HEK293 (cell line): ENCODE results near the gene RD3L.
"Not testable (repeated sequence)": the region's sequence is repeated elsewhere in the genome, so short reads cannot be mapped to it uniquely, and the experiment has no call there.

Experiments used
- CTCF ChIA-PET: fragments of 350-600 bp; formaldehyde crosslinking; extraction: SDS; loops from one replicate; lab custom pipeline; 2021; ENCODE audit warnings: antibody characterized with exemption; lab: Yijun Ruan, JAX
- POLR2A ChIA-PET: fragments of 300-600 bp; formaldehyde crosslinking; extraction: SDS; loops from one replicate; lab custom pipeline; 2020; ENCODE audit warnings: antibody characterized with exemption, inconsistent platforms; lab: Yijun Ruan, JAX
- H3K27ac ChIP-seq: fragments of 200-500 bp; sonication (Bioruptor generic); 2 replicates; pipeline ENCODE4 v1.5.1; 2014; ENCODE audit warnings: low read depth, low read length, control low read depth, inconsistent platforms; ENCODE audit errors: extremely low read depth
- H3K36me3 ChIP-seq, 2 experiments: fragments of 200-500 bp in 1 of 2; sonication (Bioruptor generic) in 1 of 2; 1 replicate in 1 of 2; 2 replicates in 1 of 2; pipeline ENCODE4 v1.5.1; 2014 to 2017; ENCODE audit warnings: inconsistent platforms in 2 of 2, low read length in 2 of 2; ENCODE audit not compliant: control insufficient read depth in 2 of 2, insufficient read depth in 1 of 2
- H3K4me1 ChIP-seq: fragments of 200-500 bp; sonication (Bioruptor generic); 2 replicates; pipeline ENCODE4 v1.5.1; 2014; ENCODE audit warnings: mild to moderate bottlenecking, low read length, inconsistent platforms; ENCODE audit not compliant: control insufficient read depth, insufficient read depth
- H3K4me3 ChIP-seq: 2 replicates; pipeline ENCODE4 v1.5.1; 2011; ENCODE audit warnings: low read depth, mild to moderate bottlenecking, control low read depth, low read length, moderate library complexity
- H3K9me3 ChIP-seq: fragments of 200-500 bp; sonication (Bioruptor generic); 2 replicates; pipeline ENCODE4 v1.5.1; 2014; ENCODE audit warnings: low read depth, low read length, inconsistent platforms; ENCODE audit not compliant: control insufficient read depth, insufficient read depth
- CTCF ChIP-seq: fragments of 450-650 bp; formaldehyde crosslinking; IDR thresholded peaks from 2 replicates; pipeline ENCODE4 v1.5.1; 2016; ENCODE audit warnings: missing biosample characterization, missing genetic modification characterization
- FEZF1 ChIP-seq: fragments of 450-650 bp; formaldehyde crosslinking; IDR thresholded peaks from 2 replicates; pipeline ENCODE4 v1.5.1; 2016; ENCODE audit warnings: missing biosample characterization, missing genetic modification characterization
- GLI4 ChIP-seq: fragments of 450-650 bp; formaldehyde crosslinking; IDR thresholded peaks from 2 replicates; pipeline ENCODE4 v1.5.1; 2016; ENCODE audit warnings: missing biosample characterization, missing genetic modification characterization
- MYNN ChIP-seq: fragments of 450-650 bp; formaldehyde crosslinking; IDR thresholded peaks from 2 replicates; pipeline ENCODE4 v1.5.1; 2016; ENCODE audit warnings: missing biosample characterization, missing genetic modification characterization, borderline replicate concordance
- PRDM1 ChIP-seq: fragments of 450-650 bp; formaldehyde crosslinking; IDR thresholded peaks from 2 replicates; pipeline ENCODE4; 2016; ENCODE audit warnings: missing biosample characterization, missing genetic modification characterization
- PRDM10 ChIP-seq: fragments of 450-650 bp; formaldehyde crosslinking; IDR thresholded peaks from 2 replicates; pipeline ENCODE4 v1.5.1; 2016; ENCODE audit warnings: missing biosample characterization, missing genetic modification characterization
- SP7 ChIP-seq: fragments of 450-650 bp; formaldehyde crosslinking; IDR thresholded peaks from 2 replicates; pipeline ENCODE4 v1.5.1; 2016; ENCODE audit warnings: missing biosample characterization, missing genetic modification characterization
- ZFHX2 ChIP-seq: fragments of 450-650 bp; formaldehyde crosslinking; conservative IDR thresholded peaks from 2 replicates; pipeline ENCODE4 v1.5.1; 2016; ENCODE audit warnings: missing biosample characterization, missing genetic modification characterization
- ZFP69B ChIP-seq: fragments of 450-650 bp; formaldehyde crosslinking; IDR thresholded peaks from 2 replicates; pipeline ENCODE4 v1.5.1; 2016; ENCODE audit warnings: missing biosample characterization, missing genetic modification characterization
- ZNF19 ChIP-seq: fragments of 450-650 bp; formaldehyde crosslinking; IDR thresholded peaks from 2 replicates; pipeline ENCODE4; 2016; ENCODE audit warnings: missing biosample characterization, missing genetic modification characterization, low read depth
- ZNF266 ChIP-seq: fragments of 450-650 bp; formaldehyde crosslinking; IDR thresholded peaks from 2 replicates; pipeline ENCODE4 v1.5.1; 2016; ENCODE audit warnings: missing biosample characterization, missing genetic modification characterization, low read depth
- ZNF335 ChIP-seq: fragments of 450-650 bp; formaldehyde crosslinking; conservative IDR thresholded peaks from 2 replicates; pipeline ENCODE4 v1.5.1; 2016; ENCODE audit warnings: missing biosample characterization, missing genetic modification characterization
- ZNF341 ChIP-seq: fragments of 450-650 bp; formaldehyde crosslinking; IDR thresholded peaks from 2 replicates; pipeline ENCODE4; 2016; ENCODE audit warnings: low read depth, missing biosample characterization, missing genetic modification characterization
- ZNF398 ChIP-seq: fragments of 450-650 bp; formaldehyde crosslinking; IDR thresholded peaks from 2 replicates; pipeline ENCODE4 v1.5.1; 2017; ENCODE audit warnings: missing biosample characterization, missing genetic modification characterization
- ZNF521 ChIP-seq: fragments of 450-650 bp; formaldehyde crosslinking; IDR thresholded peaks from 2 replicates; pipeline ENCODE4 v1.5.1; 2017; ENCODE audit warnings: missing biosample characterization, mild to moderate bottlenecking, missing genetic modification characterization
- ZNF544 ChIP-seq: fragments of 450-650 bp; formaldehyde crosslinking; IDR thresholded peaks from 2 replicates; pipeline ENCODE4 v1.5.0; 2017; ENCODE audit warnings: missing biosample characterization, missing genetic modification characterization
- ZNF596 ChIP-seq: fragments of 450-650 bp; IDR thresholded peaks from 2 replicates; pipeline ENCODE4 v1.5.0; 2018; ENCODE audit warnings: missing biosample characterization, mild to moderate bottlenecking, missing genetic modification characterization, moderate library complexity

Gene RD3L

GRCh38 chr14:103923863-103924262 lies 18.5 kb downstream of the RD3L start:
- CTCF ChIA-PET: interaction anchor here (0.6 to 2.2 kb wide), 4 partner anchors 14 to 547 kb away, joined by 3 to 10 read pairs (median 4); no protein-coding TSS in a partner anchor
- Histone ChIP-seq H3K9me3 (no peaks in the 10 kb centered on the region), H3K4me1 (peaks cover 2% of the 10 kb centered on the region; the same call in 1 of the 2 replicates), H3K36me3 (no peaks in the 10 kb centered on the region; a peak in 1 of 3 replicates), H3K4me3 (no peak overlapping the region), H3K27ac (no peak overlapping the region)
- POLR2A ChIA-PET: no interaction called here
- TF ChIP-seq ZNF341 (tag by site-specific recombination) (peak; percentile 58; the same call in 1 of the 2 replicates), ZNF335 (tag by site-specific recombination) (peak; percentile 66), ZNF521 (tag by site-specific recombination) (no peak), SP7 (tag by site-specific recombination) (peak; percentile 85), PRDM10 (tag by site-specific recombination) (0 out of 2 replicates have a peak, but pooled peaks have one; percentile 37), ZNF544 (tag by site-specific recombination) (no peak), ZNF398 (0 out of 2 replicates have a peak, but pooled peaks have one; percentile 5)

- H3K4me3 ChIP-seq, POLR2A ChIA-PET, H3K9me3 ChIP-seq, H3K27ac ChIP-seq, H3K4me1 ChIP-seq: not testable (repeated sequence)
- CTCF ChIA-PET: interaction anchor here (0.6 to 2.3 kb wide), 13 partner anchors 11 to 531 kb away, joined by 3 to 15 read pairs (median 3); no protein-coding TSS in a partner anchor
- peaks cover 0 to 14% of the 10 kb centered on the region in 2 experiments; a peak in 2 of 3 replicates for H3K36me3 ChIP-seq
These were observed 20.5 kb downstream of the RD3L start for GRCh38 chr14:103921855-103922200.

- CTCF ChIA-PET: interaction anchor here (0.6 to 2.3 kb wide), 19 partner anchors 10 to 647 kb away, joined by 3 to 15 read pairs (median 3); no protein-coding TSS in a partner anchor
- Histone ChIP-seq H3K36me3 (peaks cover 3 to 20% of the 10 kb centered on the region in 2 experiments; a peak in 2 of 3 replicates), H3K4me1 (peaks cover 2% of the 10 kb centered on the region; the same call in 1 of the 2 replicates), H3K4me3 (peak overlapping the region; percentile 94), H3K27ac (peak overlapping the region; percentile 67; the same call in 1 of the 2 replicates), H3K9me3 (no peaks in the 10 kb centered on the region)
- POLR2A ChIA-PET: no interaction called here
- TF ChIP-seq CTCF (peak; percentile 98), ZFP69B (tag by site-specific recombination) (peak; percentile 26; the same call in 1 of the 2 replicates), FEZF1 (tag by site-specific recombination) (no peak), ZFHX2 (tag by site-specific recombination) (peak; percentile 94), PRDM10 (tag by site-specific recombination) (peak; percentile 42; the same call in 1 of the 2 replicates), MYNN (tag by site-specific recombination) (no peak), PRDM1 (tag by site-specific recombination) (no peak), ZNF266 (tag by site-specific recombination) (no peak), GLI4 (tag by site-specific recombination) (no peak), ZNF596 (tag by site-specific recombination) (no peak), ZNF19 (tag by site-specific recombination) (no peak)
These were observed 21.1 kb downstream of the RD3L start for GRCh38 chr14:103920981-103921854.
